GM23338 (cell line): Measurements from ENCODE around the gene YIPF3. TPM values are rescaled to one million over a fixed set of nuclear protein-coding genes. Genes with fewer than 3 reads are reported as not detected.

Source experiments
- ATAC-seq: fragments of 200-7000 bp; cut with Tn5 transposase; 3 replicates; pipeline ENCODE4 v1.9.1; 2020
- DNase-seq: peaks from one replicate; pipeline ENCODE4 v3.0.0-alpha.2; 2015; ENCODE audit warnings: low spot score
- H2AFZ ChIP-seq: fragments of 200-600 bp; sonication (generic); 2 replicates; pipeline ENCODE4 v1.8.0; 2016; ENCODE audit warnings: antibody characterized with exemption, mild to moderate bottlenecking, moderate library complexity
- H3F3A ChIP-seq: fragments of 200-600 bp; sonication (generic); replicated peaks from 2 replicates; pipeline ENCODE4 v1.8.0; 2017; ENCODE audit warnings: antibody characterized with exemption, mixed run types, low read depth
- H3K27ac ChIP-seq: fragments of 200-600 bp; sonication (generic); 2 replicates; pipeline ENCODE4 v1.6.1; 2016; ENCODE audit warnings: low read depth
- H3K27me3 ChIP-seq: fragments of 200-600 bp; sonication (generic); 2 replicates; pipeline ENCODE4 v1.8.0; 2016; ENCODE audit warnings: mild to moderate bottlenecking, mixed run types, moderate library complexity; ENCODE audit not compliant: insufficient read depth
- H3K36me3 ChIP-seq: fragments of 200-600 bp; sonication (generic); 2 replicates; pipeline ENCODE4 v1.8.0; 2016; ENCODE audit warnings: mild to moderate bottlenecking; ENCODE audit not compliant: insufficient read depth
- H3K4me1 ChIP-seq: fragments of 200-600 bp; sonication (generic); 2 replicates; pipeline ENCODE4 v1.8.0; 2016; ENCODE audit warnings: mild to moderate bottlenecking, moderate library complexity; ENCODE audit not compliant: insufficient read depth
- H3K4me2 ChIP-seq: fragments of 200-600 bp; sonication (generic); 2 replicates; pipeline ENCODE4 v1.7.1; 2017; ENCODE audit warnings: mixed run types
- H3K4me3 ChIP-seq: fragments of 200-600 bp; sonication (generic); 2 replicates; pipeline ENCODE4 v1.6.1; 2016; ENCODE audit warnings: mixed run types
- H3K79me2 ChIP-seq: fragments of 200-600 bp; sonication (generic); replicated peaks from 2 replicates; pipeline ENCODE4 v1.8.0; 2017; ENCODE audit warnings: mild to moderate bottlenecking; ENCODE audit not compliant: insufficient read depth
- H3K9me2 ChIP-seq: fragments of 200-600 bp; sonication (generic); 2 replicates; pipeline ENCODE4 v1.8.0; 2017; ENCODE audit not compliant: insufficient read depth
- H4K20me1 ChIP-seq: fragments of 200-600 bp; sonication (generic); replicated peaks from 2 replicates; pipeline ENCODE4 v1.8.0; 2017; ENCODE audit warnings: mild to moderate bottlenecking; ENCODE audit not compliant: insufficient read depth
- H3K27ac Mint-ChIP-seq: 2 replicates; pipeline ENCODE4 v1.8.0; 2020; ENCODE audit warnings: inconsistent platforms, mild to moderate bottlenecking, moderate library complexity, mixed read lengths
- H3K27me3 Mint-ChIP-seq: 3 replicates; pipeline ENCODE4 v1.8.0; 2022; ENCODE audit warnings: low read depth, mild to moderate bottlenecking, moderate library complexity, mixed read lengths, inconsistent platforms; ENCODE audit not compliant: insufficient read depth, poor library complexity
- H3K36me3 Mint-ChIP-seq: 3 replicates; pipeline ENCODE4 v1.8.0; 2021; ENCODE audit warnings: low read depth, mild to moderate bottlenecking, inconsistent platforms, moderate library complexity, mixed read lengths
- H3K4me1 Mint-ChIP-seq: 3 replicates; pipeline ENCODE4 v1.8.0; 2020; ENCODE audit warnings: mild to moderate bottlenecking, inconsistent platforms, mixed read lengths
- H3K4me3 Mint-ChIP-seq: 3 replicates; pipeline ENCODE4 v1.8.0; 2021; ENCODE audit warnings: moderate library complexity, mild to moderate bottlenecking, inconsistent platforms, mixed read lengths
- H3K9me3 Mint-ChIP-seq: 3 replicates; pipeline ENCODE4 v1.8.0; 2020; ENCODE audit warnings: moderate library complexity, mild to moderate bottlenecking, inconsistent platforms, mixed read lengths
- ETS1 ChIP-seq: IDR thresholded peaks from 2 replicates; pipeline ENCODE4 v1.6.1; 2016; ENCODE audit warnings: antibody characterized with exemption
- JUNB ChIP-seq: IDR thresholded peaks from one replicate; pipeline ENCODE4 v1.6.1; 2016; ENCODE audit warnings: antibody characterized with exemption; ENCODE audit not compliant: unreplicated experiment
- NANOG ChIP-seq: IDR thresholded peaks from 2 replicates; pipeline ENCODE4 v1.6.1; 2016; ENCODE audit warnings: antibody characterized with exemption, borderline replicate concordance
- POLR2AphosphoS5 ChIP-seq: IDR thresholded peaks from 2 replicates; pipeline ENCODE4 v1.6.1; 2016; ENCODE audit warnings: antibody characterized with exemption, low read depth
- REST ChIP-seq: IDR thresholded peaks from one replicate; pipeline ENCODE4 v1.6.1; 2018; ENCODE audit warnings: antibody characterized with exemption; ENCODE audit not compliant: unreplicated experiment
- STAT1 ChIP-seq: IDR thresholded peaks from one replicate; pipeline ENCODE4 v1.6.1; 2016; ENCODE audit warnings: antibody characterized with exemption; ENCODE audit not compliant: unreplicated experiment
- ZNF331 ChIP-seq: fragments of 250-450 bp; sonication (Bioruptor Pico); IDR thresholded peaks from 2 replicates; pipeline ENCODE4 v1.5.0; 2020; ENCODE audit warnings: low read depth, mild to moderate bottlenecking, moderate library complexity
- polyA plus RNA-seq: library from polyadenylated mRNA; unstranded; fragments of >200 nt; fragmentation: Nextera tagmentation; extraction: Ambion mirVana; gene quantifications from 2 replicates; pipeline ENCODE4 v1.2.1, GENCODE V29; 2016
- total RNA-seq: library from RNA; depleted of rRNA; stranded (reverse); fragments of >200 nt; shearing (Covaris generic); gene quantifications from 2 replicates; pipeline ENCODE4 v1.2.3, GENCODE V29; 2014

The YIPF3 gene
- total and polyA plus RNA-seq, 2 experiments from 2014 or later: 64.4 to 94.3 TPM

- H3K9me2 ChIP-seq: no peaks in the 10 kb centered on the region
- H3K27me3 ChIP-seq: no peaks in the 10 kb centered on the region
- no peak overlapping the region for H3K27ac ChIP-seq
- H3K4me2 ChIP-seq: no peak overlapping the region
- H3K27ac Mint-ChIP-seq: no peak overlapping the region
- no peaks in the 10 kb centered on the region for H3K36me3 Mint-ChIP-seq
- ATAC-seq: no peak
- no peaks in the 10 kb centered on the region for H3K9me3 Mint-ChIP-seq
- no peak overlapping the region for H3K4me3 Mint-ChIP-seq
- no peak overlapping the region for H3K4me3 ChIP-seq
- H3K4me1 ChIP-seq: no peaks in the 10 kb centered on the region
- no peak for DNase-seq
- H3K79me2 ChIP-seq: no peaks in the 10 kb centered on the region
- H3F3A ChIP-seq: no peaks in the 10 kb centered on the region
- peaks cover 4% of the 10 kb centered on the region for H3K27me3 Mint-ChIP-seq
- peak overlapping the region; percentile 97; the same call in 1 of the 2 replicates for H2AFZ ChIP-seq
- TF ChIP-seq POLR2AphosphoS5: no peak
- TF ChIP-seq REST: no peak
- no peak for TF ChIP-seq JUNB
- TF ChIP-seq NANOG: no peak
- no peak for TF ChIP-seq ZNF331 (CRISPR knock-in tag)
- TF ChIP-seq ETS1: no peak
- TF ChIP-seq STAT1: no peak
- H4K20me1 ChIP-seq: no peaks in the 10 kb centered on the region
- peaks cover 5% of the 10 kb centered on the region for H3K4me1 Mint-ChIP-seq
- no peaks in the 10 kb centered on the region for H3K36me3 ChIP-seq
Observed at GRCh38 chr6:43468240-43468639, 48.5 kb downstream of the YIPF3 start.

- Mint-ChIP-seq H3K4me3 (no peak overlapping the region), H3K27ac (no peak overlapping the region)
- H3K79me2 ChIP-seq: no peaks in the 10 kb centered on the region
- TF ChIP-seq ZNF331 (CRISPR knock-in tag) (no peak), POLR2AphosphoS5 (no peak), NANOG (no peak), REST (no peak), JUNB (no peak)
Observed at GRCh38 chr6:43467752-43468151, 49.0 kb downstream of the YIPF3 start.

More at GRCh38 chr6:43467752-43468151, 49.0 kb downstream of the YIPF3 start:
- H3K36me3 ChIP-seq: no peaks in the 10 kb centered on the region
- peaks cover 4% of the 10 kb centered on the region for H3K27me3 Mint-ChIP-seq
- H3F3A ChIP-seq: no peaks in the 10 kb centered on the region
- no peaks in the 10 kb centered on the region for H3K4me1 ChIP-seq
- H3K36me3 Mint-ChIP-seq: no peaks in the 10 kb centered on the region
- H3K9me3 Mint-ChIP-seq: no peaks in the 10 kb centered on the region
- no peaks in the 10 kb centered on the region for H3K27me3 ChIP-seq
- H3K4me1 Mint-ChIP-seq: peaks cover 5% of the 10 kb centered on the region
- no peaks in the 10 kb centered on the region for H4K20me1 ChIP-seq
- no peak for DNase-seq
- no peak overlapping the region for H3K4me3 ChIP-seq
- H3K4me2 ChIP-seq: no peak overlapping the region
- ATAC-seq: no peak
- H3K9me2 ChIP-seq: no peaks in the 10 kb centered on the region
- no peak overlapping the region for H3K27ac ChIP-seq
- H2AFZ ChIP-seq: no peak overlapping the region
